GM12801 (cell line): ENCODE data around the gene SNCB.

Experiments
- CTCF ChIP-seq: IDR thresholded peaks from one replicate; pipeline ENCODE4 v1.5.1; 2011; ENCODE audit warnings: control low read depth; ENCODE audit not compliant: insufficient read length; ENCODE audit errors: extremely low read depth

SNCB gene

DNA sequence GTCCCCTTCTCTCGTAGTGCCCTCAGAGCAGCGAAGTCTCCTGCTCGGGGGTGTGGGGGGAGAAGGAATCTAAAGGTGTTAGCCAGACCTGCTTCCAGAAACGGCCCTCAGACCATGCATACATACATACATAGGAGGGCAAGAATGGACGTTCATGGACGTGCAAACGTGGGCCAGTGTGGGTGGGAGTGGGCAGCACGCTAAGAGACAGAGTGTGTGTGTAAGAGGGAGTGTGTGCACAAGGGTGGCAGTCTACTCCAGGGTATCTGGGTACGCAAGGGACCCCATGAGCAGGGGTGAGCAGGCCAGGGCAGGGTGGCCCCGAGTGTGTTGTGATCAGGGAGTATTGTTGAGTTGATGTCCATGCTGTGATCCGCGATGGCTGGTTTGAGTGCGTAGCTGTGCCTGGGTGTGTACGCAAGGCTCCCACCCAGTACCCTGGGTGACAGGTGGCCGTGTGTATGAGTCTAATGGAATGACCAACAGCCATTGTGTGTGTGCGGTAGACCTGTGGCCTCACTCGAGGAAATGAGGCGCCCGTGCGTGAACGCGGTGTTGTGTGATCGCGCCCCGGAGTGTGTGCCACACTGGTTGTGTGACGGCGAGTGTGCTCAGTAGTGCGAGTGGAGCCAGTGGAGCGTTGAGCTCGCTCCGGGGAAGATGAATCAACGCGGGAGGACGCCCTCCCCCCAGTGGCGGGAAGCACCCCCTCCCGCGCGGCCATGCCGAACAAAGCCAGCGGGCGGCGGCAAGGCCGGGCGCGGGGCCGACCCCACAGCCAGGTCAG lies 21.2 kb downstream of the SNCB start:
- TF ChIP-seq CTCF, result no peak

GRCh38 chr5:176608142-176608705 lies 22.1 kb downstream of the SNCB start:
- no peak for TF ChIP-seq CTCF

- no peak for TF ChIP-seq CTCF
Observed at GRCh38 chr5:176606875-176607274, 23.5 kb downstream of the SNCB start.

GRCh38 chr5:176606032-176606431 lies 24.3 kb downstream of the SNCB start:
- TF ChIP-seq CTCF, result no peak

GRCh38 chr5:176603091-176603490 lies 27.2 kb downstream of the SNCB start:
- no peak for TF ChIP-seq CTCF

GRCh38 chr5:176601901-176602482 lies 28.3 kb downstream of the SNCB start:
- no peak for TF ChIP-seq CTCF

DNA sequence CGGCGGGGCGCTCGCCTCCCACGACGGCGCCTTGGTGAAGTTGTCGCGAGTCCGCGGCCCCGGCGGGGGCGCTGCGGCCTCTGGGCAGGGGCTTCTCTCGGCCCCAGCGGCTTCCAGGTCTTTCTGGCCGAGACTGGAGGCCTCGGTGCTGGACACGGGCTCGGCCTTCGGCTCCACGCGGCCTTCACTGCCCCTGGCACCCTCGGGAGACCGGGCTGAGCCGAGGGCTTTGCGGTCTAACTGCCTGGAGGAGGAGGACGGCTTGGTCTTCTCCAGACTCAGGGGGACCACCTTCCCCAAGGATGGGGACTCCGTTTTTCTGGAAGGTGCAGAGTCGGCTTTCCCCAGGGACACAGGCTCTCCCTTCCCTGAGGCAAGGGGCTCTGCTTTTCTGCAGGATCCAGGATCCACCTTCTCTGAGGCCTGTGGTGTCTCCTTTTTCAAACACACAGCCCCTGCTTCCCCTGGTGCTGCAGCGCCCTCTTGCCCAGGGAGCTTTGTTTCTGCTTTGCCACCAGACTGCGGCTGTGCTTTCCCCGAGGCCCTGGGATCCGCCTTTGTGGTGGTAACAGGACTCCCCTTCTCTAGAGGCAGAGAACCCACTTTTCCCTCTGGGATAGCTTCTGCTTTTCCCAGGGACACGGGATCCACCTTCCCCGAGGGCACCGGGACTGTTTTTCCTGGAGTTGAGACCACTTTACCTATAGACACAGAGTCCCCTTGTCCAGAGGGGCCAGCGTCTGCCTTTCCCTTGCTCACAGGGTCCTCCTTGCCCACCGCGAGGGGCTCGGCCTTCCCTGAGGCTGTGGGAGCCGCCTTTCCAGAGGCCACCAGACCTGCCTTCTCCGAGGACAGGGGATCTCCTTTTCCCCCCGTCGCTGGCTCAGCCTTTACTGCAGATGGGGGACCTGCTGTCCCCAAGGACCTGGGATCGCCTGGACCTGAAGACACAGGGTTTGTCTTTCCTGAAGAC lies 32.6 kb downstream of the SNCB start:
- TF ChIP-seq CTCF, result no peak
